NCI-H345 treated with DMSO at 0.1 percent for 48 hours (cell line): ENCODE data around the gene GLYR1.
A peak's percentile ranks its signal among the peaks of the same experiment; 100 is the strongest.
"Not testable (repeated sequence)": the region's sequence is repeated elsewhere in the genome, so short reads cannot be mapped to it uniquely, and the experiment has no call there.

Experiments used
- DNase-seq: peaks from one replicate; lab custom pipeline; 2025; ENCODE audit not compliant: unreplicated experiment; lab: John Stamatoyannopoulos, UW

Gene GLYR1

DNA sequence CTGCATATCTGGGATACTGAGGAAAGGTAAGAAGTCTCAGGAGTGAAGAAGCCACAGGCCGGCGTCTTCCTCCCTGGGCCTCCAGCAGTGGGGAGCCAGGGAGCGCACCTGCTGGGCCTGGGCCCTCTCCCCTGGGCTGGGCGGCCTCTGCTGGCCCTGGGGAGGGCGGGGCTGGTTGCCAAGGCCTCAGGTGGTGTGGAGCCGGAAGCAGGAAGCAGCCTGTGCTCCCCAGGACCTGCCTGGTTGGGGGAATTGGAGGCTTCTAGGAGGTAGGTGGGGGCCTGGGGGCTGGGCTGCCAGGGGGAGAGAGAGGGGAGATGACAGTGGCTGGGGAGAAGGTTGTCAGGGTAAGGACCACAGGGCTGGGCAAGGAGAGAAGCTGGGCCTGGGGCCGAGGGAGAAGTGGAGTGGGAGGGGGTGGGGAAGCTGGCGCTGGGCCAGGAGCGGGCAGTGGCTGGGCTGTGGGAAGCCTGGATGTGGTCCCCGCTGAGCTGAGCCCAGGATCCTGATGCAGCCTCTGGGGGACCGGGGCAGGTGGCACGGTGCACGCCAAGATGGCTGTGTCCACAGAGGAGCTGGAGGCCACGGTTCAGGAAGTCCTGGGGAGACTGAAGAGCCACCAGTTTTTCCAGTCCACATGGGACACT, 51.8 kb downstream of the GLYR1 start, which contains the start of gene SMIM22:
Gene SMIM22, plus strand, starts transcription at position 189 of the 647 bp plus-strand sequence. Its CDS starts 366 bp downstream, at position 555.
- DNase-seq: peak; percentile 78

DNA sequence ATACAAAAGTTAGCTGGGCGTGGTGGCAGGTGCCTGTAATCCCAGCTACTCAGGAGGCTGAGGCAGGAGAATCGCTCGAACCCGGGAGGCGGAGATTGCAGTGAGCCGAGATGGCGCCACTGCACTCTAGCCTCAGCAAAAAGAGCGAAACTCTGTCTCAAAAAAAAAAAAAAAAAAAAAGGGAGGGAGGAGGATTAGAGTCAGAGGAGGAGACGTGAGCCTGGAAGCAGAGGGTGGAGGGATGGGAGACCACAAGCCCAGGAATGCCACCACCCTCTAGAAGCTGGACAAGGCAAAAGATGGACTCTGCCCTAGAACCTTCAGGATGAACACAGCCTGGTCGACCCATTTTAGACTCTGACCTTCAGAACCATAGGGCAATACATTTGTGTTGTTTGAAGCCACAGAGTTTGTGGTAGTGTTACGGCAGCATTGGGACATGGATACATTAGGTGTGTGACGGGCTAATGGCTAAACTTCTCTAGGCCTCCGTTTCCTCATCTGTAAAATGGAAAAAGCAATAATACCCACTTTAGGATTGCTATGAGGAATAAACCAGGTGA, 54.1 kb downstream of the GLYR1 start:
- no peak for DNase-seq

DNA sequence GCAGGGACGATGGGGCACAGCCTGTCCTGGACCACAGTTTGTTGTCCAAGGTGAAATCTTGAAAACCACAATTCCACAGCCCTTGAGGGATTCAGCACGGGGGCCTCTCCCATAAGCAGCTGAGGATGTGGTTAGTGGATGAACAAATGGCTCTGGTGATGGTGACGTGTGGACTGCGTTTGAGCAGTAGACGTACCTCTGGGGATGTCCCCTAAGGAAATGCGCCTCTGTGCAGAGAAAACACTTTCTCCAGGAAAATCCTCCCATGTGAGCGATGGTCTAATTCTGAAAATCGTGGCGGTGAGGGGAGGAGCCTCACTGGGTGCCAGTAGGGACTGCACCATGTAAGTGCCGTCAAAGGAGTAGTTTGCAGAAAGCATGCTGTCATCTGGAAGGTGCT, 56.2 kb downstream of the GLYR1 start:
- DNase-seq: no peak

DNA sequence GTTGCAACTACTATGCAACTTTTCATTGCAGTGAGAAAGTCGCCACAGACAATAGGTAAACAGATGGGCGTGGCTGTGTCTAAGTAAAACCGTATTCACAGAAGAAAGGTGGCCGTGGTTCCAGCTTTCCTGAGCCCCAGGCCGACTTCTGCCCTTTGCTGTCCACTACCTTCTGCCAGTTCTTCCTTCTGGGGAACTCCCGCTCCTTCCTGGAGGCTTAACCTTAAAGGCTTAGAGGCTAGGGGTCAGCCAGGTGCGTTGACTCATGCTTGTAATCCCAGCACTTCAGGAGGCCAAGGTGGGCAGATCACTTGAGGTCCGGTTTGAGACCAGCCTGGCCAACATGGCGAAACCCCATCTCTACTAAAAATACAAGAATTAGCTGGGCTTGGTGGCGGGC, 56.8 kb downstream of the GLYR1 start:
- no peak for DNase-seq

DNA sequence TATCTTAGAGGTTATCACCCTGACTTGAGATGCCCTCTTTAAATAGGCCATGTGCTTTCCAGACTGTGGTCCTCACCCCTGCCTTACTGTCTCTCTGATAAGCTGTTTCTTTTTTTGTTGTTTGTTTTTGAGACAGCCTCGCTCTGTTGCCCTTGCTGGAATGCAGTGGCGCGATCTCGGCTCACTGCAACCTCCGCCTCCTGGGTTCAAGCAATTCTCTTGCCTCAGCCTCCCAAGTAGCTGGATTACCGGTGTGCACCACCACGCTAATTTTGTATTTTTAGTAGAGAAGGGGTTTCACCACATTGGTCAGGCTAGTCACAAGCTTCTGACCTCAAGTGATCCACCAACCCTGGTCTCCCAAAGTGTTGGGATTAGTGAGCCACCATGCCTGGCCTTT, 58.2 kb downstream of the GLYR1 start:
- DNase-seq: no peak

DNA sequence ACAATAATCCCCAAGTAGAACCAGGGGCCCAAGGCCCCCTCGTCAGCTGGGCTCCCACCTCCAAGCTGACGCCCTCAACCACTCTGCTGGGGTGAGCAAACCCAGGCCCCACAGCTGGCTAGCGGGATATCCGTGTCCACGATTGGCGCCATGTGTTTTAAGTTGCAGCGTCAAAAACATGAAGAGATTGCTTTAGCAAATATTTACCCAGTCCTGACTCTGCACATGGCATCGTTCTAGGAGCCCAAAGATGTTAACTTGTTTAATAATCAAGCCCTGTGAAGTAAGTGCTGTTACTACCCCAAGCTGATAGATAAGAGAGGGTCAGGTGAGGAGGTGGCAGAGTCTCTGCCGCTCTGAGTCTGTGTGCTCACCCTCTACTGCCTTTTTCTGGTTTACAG, 58.6 kb downstream of the GLYR1 start:
- no peak for DNase-seq

DNA sequence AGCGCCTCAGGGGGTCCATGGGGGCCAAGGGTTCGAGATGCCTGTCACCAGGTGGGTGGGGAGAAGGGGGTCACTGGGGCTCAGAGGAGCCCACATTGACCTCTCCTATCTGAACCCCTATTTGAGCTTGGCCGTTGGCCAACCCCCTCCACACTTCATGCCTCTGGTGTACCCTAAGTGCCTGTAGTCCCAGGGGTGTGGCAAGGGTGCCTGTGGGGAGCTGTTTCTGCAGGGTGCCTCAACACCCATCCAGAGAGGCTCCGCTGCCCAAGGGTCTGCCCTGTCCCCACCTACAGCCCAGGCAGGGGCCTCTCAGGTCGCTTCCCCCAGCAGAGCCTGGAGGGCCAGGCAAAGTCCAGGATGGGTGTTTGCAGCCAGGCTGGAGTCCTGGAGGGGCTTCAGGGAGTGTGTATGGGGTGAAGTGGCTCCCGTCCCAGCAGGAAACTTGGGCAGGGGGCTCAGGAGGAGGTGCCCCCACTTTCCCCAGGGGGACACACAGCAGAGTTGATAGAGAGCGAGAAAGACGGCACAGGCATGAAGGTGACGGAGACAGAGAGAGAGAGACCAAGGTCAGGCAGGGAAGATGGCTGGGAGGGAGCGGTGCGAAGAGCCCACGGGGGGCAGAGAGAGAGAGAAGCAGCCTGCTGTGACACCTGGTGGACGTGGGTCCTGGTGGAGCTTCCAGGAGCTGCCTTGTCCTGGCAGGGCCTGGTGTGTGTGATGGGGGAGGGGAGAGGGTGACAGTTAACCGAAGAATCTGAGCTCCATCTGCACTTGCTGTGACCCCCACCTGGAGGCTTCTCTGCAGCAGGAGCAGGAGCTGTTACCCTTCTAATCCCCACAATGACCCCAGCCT, 59.2 kb downstream of the GLYR1 start, which contains the start of gene SEPTIN12:
Gene SEPTIN12, minus strand, starts transcription at position 719 of the 856 bp plus-strand sequence. Its CDS starts 700 bp downstream, at position 19.
- no peak for DNase-seq

DNA sequence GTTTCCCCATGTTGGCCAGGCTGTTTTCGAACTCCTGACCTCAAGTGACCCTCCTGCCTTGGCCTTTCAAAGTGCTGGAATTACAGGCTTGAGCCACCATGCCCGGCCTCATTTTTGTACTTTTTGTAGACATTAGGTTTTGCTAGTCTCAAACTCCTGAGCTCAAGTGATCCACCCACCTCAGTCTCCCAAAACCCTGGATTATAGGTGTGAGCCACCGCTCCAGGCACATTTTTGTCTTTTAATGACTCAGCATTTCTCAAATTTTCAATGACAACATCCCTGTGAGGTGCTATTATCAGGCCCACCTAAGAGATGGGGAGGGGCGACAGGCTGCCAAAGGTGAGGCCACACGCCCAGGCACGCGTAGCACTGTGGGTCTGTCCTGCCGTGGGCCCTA, 60.0 kb downstream of the GLYR1 start:
- no peak for DNase-seq

DNA sequence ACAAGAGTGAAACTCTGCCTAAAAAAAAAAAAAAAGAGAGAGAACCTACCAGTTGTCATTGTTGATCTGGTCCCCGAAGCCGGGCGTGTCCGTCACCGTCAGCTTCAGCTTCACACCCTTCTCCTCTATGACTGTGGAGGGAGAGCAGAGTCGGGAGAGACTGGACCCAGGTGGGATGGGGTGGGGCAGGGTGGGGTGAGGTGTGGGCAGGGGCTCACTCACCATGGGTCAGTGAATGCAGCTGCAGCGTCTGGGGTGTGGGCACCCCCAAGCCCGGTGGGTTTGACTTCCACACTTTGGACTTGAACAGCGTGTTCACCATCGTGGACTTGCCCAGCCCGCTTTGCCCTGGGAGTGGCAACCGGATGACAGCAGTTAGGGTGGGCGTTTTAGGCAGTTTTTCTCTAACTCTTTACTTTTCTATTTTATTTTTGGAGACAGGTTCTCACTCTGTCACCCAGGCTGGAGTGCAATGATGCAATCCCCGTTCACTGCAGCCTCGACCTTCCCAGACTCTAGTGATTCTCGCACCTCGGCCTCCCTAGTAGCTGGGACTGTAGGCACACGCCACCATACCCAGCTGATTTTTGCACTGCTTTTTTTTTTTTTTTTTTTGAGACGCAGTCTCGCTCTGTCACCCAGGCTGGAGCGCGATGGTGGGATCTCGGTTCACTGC, 61.2 kb downstream of the GLYR1 start:
- DNase-seq: no peak

DNA sequence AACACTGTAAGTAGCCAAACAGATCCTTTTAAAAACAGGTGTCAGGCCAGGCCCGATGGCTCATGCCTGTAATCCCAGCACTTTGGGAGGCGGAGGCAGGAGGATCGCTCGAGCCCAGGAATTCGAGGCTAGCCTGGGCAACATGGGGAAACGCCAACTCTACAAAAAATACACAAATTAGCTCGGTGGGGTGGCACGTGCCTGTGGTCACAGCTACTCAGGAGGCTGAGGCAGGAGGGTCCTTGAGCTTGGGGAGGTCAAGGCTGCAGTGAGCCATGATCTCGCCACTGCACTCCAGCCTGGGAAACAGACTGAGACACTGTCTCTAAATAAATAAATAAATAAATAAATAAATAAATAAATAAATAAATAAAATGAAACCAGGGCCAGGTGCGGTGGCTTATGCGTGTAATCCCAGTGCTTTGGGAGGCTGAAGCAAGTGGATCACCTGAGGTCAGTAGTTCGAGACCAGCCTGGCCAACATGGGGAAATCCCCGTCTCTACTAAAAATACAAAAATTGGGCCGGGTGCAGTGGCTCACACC, 62.6 kb downstream of the GLYR1 start:
- DNase-seq: not testable (repeated sequence)

DNA sequence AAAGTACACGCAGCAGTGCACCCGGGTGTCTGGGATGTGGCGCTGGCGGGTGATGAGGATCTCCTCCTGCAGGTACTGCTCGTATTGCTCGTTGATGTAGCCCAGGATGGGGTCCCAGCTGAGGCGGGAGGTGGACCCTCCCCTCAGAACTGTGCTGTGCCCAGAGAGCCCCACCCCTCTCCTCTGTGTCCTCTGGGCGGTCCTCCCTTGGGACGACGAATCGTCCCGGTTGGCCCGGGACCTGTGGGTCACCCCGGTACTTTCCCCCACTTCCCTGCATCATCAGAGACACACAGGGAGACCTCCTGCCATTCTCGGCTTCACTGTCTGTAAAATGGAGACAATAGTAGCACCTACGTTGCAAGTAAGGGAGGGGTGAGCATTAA, 63.1 kb downstream of the GLYR1 start:
- DNase-seq: no peak

DNA sequence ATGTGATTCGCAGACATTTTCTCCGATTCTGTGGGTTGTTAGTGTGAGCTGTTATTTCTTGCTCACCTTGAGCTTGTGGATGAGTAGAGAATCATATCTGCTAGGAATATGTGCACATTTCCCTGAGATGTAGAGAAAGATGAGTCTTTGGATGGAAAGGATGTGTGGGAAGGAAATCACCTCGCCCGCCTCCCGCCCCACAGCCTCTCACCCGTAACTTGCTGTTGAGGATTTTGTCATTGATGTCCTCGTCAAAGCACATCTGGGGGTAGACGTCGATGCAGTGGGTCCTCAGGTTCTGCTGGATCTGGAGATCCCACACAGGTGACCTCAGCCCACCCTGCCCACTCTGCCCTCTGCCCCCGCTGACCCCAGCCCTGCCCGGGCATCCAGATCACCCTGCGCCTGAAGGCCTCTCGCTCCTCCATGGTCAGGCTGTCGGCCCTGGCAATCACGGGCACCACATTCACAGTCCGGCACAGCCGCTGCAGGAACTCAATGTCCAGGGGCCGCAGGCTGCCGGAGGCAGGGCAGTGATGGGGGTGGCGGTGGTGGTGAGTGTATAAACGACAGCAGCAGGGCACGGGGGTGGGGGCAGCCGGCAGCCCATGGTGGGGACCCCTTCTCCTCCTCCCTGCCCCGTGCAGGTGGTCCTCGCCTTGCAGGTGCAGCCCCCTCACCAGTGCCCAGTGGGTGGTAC, 63.7 kb downstream of the GLYR1 start:
- DNase-seq: no peak

DNA sequence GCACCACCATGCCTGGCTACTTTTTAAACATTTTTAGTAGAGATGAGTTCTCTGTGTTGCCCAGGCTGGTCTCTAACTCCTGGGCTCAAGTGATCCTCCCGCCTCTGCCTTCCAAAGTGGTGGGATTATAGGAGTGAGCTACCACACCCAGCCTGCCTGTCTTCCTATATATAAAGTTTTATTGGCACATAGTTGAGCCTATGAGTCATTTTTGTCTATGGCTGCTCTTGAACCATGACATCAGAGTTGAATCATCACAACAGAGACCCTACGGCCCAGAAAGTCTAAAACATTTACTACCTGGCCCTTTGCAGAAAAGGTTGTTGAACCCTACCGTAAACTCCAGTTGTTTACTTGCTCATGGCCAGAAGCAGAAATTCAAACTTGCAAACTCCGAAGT, 66.9 kb downstream of the GLYR1 start:
- no peak for DNase-seq

DNA sequence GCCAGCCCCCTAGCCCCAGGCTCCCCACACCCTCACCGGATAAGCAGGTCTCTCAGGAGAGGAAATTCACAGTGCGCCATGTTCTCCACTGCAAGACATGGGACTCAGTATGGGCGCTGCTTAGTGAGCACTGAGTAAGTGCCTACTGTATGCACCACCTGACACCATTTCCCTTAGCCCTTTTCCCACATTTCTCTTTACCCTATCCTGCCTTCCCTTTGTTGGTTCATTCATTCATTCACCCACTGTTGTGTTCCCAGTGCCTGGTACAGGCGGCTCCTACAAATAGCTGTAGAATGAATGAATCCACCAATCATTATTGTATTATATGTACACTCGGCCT, 69.1 kb downstream of the GLYR1 start:
- no peak for DNase-seq

DNA sequence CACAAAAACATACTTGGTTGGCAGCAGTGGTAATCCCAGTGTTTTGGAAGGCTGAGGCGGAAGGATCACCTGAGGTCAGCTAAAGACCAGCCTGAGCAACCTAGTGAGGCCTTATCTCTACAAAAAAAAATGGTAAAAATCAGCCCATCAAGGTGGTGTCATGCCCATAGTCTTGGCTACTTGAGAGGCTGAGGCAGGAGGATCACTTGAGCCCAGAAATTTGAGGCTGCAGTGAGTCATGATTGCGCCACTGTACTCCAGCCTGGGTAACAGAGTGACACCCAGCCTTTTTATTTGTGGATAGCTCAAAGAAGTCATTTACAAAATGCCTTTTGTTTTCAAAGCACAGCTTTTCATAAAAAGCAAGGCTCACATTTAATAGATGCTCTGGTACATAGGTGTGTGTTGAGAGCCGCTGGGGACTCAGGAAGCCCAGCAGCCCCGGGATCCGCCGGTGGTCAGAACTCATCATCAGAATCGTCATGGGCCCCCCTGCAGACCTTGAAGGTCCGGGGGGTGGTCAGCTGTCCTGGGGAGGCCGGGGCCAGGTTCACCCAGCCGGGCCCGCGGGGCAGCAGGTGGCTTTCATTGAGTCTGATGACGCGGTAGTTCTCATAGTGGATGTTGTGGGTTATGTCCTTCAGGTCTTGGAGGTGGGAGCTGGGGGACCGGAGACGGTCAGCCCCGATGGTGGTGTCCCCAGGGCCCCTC, 69.6 kb downstream of the GLYR1 start:
- no peak for DNase-seq

DNA sequence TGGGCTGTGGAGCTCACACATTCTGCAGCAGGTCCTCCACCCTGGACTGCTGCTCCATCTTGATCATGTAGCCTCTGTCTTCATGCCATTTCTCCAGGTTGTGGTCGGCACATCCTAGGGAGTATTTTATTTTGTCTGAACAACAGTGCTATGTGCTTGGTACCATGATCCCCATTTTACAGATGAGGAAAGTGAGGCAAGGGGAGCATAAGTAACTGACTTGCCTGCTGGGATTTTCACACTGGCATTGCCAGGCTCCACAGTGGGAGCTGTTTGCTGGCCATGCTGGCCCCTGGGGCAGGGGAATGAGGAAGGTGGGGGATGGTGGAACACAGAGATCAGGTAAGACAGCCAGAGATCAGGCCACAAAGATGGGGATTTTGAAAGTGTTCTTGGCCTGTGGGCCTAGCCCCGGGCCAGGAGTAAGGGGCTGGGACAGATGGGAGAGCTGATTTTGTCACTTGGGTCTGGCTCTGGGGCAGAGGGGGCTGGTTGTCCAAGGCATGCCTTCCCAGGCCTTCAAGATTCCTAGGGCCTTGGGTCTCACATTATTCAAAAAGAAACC, 70.9 kb downstream of the GLYR1 start:
- DNase-seq: no peak

DNA sequence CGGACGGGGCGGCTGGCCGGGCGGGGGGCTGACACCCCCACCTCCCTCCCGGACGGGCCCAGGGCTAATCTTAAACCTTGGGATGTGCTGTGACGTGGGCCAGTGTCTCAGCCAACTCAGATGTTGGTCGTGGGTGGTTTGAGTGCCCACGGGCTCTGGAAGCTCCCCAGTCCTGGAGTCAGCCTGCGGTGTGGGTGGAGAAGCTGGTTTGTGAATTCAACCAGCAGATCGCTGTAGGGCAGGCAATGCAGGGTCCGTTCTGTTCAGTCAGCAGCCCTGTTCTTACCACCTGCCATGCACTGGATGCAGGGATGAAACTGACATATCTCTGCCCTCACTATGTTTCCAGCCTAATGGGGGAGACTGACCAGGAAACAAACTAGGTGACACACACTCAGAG, 72.1 kb downstream of the GLYR1 start:
- DNase-seq: no peak

DNA sequence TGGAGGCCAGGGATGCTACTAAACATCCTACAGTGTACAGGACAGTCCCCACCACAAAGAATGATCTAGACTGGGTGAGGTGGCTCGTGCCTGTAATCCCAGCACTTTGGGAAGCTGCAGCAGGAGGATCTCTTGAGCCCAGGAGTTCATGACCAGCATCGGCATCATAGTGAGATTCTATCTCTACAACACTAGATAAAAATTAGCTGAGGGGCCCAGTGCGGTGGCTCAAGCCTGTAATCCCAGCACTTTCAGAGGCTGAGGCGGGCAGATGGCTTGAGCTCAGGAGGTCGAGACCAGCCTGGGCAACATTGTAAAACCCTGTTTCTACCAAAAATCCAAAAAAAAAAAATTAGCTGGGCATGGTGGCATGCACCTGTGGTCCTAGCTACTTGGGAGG, 74.7 kb downstream of the GLYR1 start:
- no peak for DNase-seq

DNA sequence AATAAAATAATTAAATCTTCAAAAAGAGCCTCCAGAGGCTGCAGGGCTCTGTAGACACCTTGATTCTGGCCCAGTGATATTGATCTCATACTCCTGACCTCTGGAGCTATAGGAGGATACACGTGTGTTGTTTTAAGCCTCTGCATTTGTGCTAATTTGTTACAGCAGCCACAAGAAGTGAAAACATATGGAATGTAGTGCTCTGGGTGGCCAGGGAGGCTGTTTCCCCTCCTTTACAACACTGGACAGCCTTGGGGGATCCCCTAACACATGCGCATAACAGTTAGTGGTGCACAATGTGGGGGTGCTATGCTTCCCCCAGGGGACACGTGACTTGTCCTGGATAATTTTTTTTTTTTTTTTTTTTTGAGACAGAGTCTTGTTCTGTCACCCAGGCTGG, 75.4 kb downstream of the GLYR1 start:
- DNase-seq: no peak

DNA sequence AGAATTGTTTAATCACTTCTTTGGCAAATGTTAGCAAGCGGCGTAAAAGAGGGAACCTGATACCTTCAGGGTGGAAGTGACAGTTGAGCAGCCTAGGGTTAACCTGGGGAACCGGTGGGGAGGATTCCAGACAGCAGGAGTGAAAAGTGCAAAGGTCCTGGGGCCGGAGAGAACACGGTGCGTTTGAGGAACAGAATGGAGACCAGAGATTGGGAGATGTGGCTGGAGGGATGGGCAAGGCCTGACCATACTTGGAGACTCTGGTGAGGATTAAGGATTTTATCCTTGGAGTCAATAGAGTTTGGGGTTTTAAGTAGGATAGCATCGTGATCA, 77.8 kb downstream of the GLYR1 start:
- DNase-seq: no peak
